ENCODE measurements around the gene MORC2.

The MORC2 gene

GRCh38 chr22:30890686-30891442 lies 77.7 kb downstream of the MORC2 start:
- no peaks in the 10 kb centered on the region for H3K27me3 ChIP-seq (ENCODE audit: control insufficient read depth, insufficient read depth, low read length)
- H3K9ac ChIP-seq (ENCODE audit: low read length): no peak overlapping the region
- H3K36me3 ChIP-seq (ENCODE audit: control insufficient read depth, insufficient read depth, low read length): no peaks in the 10 kb centered on the region
- no peak overlapping the region for H3K4me3 ChIP-seq (ENCODE audit: low read length)
- no peaks in the 10 kb centered on the region for H3K4me1 ChIP-seq (ENCODE audit: control insufficient read depth, insufficient read depth, low read length)
- no peak overlapping the region for H3K27ac ChIP-seq (ENCODE audit: low read depth, low read length)

GRCh38 chr22:30889996-30890480 lies 78.5 kb downstream of the MORC2 start:
- Histone ChIP-seq H3K4me1 (ENCODE audit: control insufficient read depth, insufficient read depth, low read length) (no peaks in the 10 kb centered on the region), H3K27ac (ENCODE audit: low read depth, low read length) (no peak overlapping the region), H3K27me3 (ENCODE audit: control insufficient read depth, insufficient read depth, low read length) (no peaks in the 10 kb centered on the region), H3K4me3 (ENCODE audit: low read length) (no peak overlapping the region), H3K9ac (ENCODE audit: low read length) (no peak overlapping the region), H3K36me3 (ENCODE audit: control insufficient read depth, insufficient read depth, low read length) (no peaks in the 10 kb centered on the region)

GRCh38 chr22:30889268-30889995 lies 79.1 kb downstream of the MORC2 start:
- Histone ChIP-seq H3K27ac (ENCODE audit: low read depth, low read length) (no peak overlapping the region), H3K4me1 (ENCODE audit: control insufficient read depth, insufficient read depth, low read length) (no peaks in the 10 kb centered on the region), H3K27me3 (ENCODE audit: control insufficient read depth, insufficient read depth, low read length) (no peaks in the 10 kb centered on the region), H3K9ac (ENCODE audit: low read length) (no peak overlapping the region), H3K4me3 (ENCODE audit: low read length) (no peak overlapping the region), H3K36me3 (ENCODE audit: control insufficient read depth, insufficient read depth, low read length) (no peaks in the 10 kb centered on the region)

- Histone ChIP-seq H3K36me3 (ENCODE audit: control insufficient read depth, insufficient read depth, low read length) (no peaks in the 10 kb centered on the region), H3K4me3 (ENCODE audit: low read length) (no peak overlapping the region), H3K27ac (ENCODE audit: low read depth, low read length) (no peak overlapping the region), H3K9ac (ENCODE audit: low read length) (no peak overlapping the region), H3K27me3 (ENCODE audit: control insufficient read depth, insufficient read depth, low read length) (no peaks in the 10 kb centered on the region), H3K4me1 (ENCODE audit: control insufficient read depth, insufficient read depth, low read length) (no peaks in the 10 kb centered on the region)
Observed at GRCh38 chr22:30887861-30888260, 80.7 kb downstream of the MORC2 start.

GRCh38 chr22:30887453-30887852 lies 81.1 kb downstream of the MORC2 start:
- Histone ChIP-seq H3K27ac (ENCODE audit: low read depth, low read length) (no peak overlapping the region), H3K27me3 (ENCODE audit: control insufficient read depth, insufficient read depth, low read length) (no peaks in the 10 kb centered on the region), H3K9ac (ENCODE audit: low read length) (no peak overlapping the region), H3K4me3 (ENCODE audit: low read length) (no peak overlapping the region), H3K4me1 (ENCODE audit: control insufficient read depth, insufficient read depth, low read length) (no peaks in the 10 kb centered on the region), H3K36me3 (ENCODE audit: control insufficient read depth, insufficient read depth, low read length) (no peaks in the 10 kb centered on the region)

GRCh38 chr22:30885591-30885990 lies 83.0 kb downstream of the MORC2 start:
- Histone ChIP-seq H3K36me3 (ENCODE audit: control insufficient read depth, insufficient read depth, low read length) (no peaks in the 10 kb centered on the region), H3K9ac (ENCODE audit: low read length) (no peak overlapping the region), H3K27me3 (ENCODE audit: control insufficient read depth, insufficient read depth, low read length) (no peaks in the 10 kb centered on the region), H3K4me3 (ENCODE audit: low read length) (no peak overlapping the region), H3K4me1 (ENCODE audit: control insufficient read depth, insufficient read depth, low read length) (no peaks in the 10 kb centered on the region), H3K27ac (ENCODE audit: low read depth, low read length) (no peak overlapping the region)

GRCh38 chr22:30885001-30885366 lies 83.6 kb downstream of the MORC2 start:
- Histone ChIP-seq H3K9ac (ENCODE audit: low read length) (no peak overlapping the region), H3K4me3 (ENCODE audit: low read length) (no peak overlapping the region), H3K36me3 (ENCODE audit: control insufficient read depth, insufficient read depth, low read length) (no peaks in the 10 kb centered on the region), H3K27me3 (ENCODE audit: control insufficient read depth, insufficient read depth, low read length) (no peaks in the 10 kb centered on the region), H3K4me1 (ENCODE audit: control insufficient read depth, insufficient read depth, low read length) (no peaks in the 10 kb centered on the region), H3K27ac (ENCODE audit: low read depth, low read length) (no peak overlapping the region)

- Histone ChIP-seq H3K4me3 (ENCODE audit: low read length) (no peak overlapping the region), H3K27me3 (ENCODE audit: control insufficient read depth, insufficient read depth, low read length) (no peaks in the 10 kb centered on the region), H3K4me1 (ENCODE audit: control insufficient read depth, insufficient read depth, low read length) (no peaks in the 10 kb centered on the region), H3K27ac (ENCODE audit: low read depth, low read length) (no peak overlapping the region), H3K36me3 (ENCODE audit: control insufficient read depth, insufficient read depth, low read length) (no peaks in the 10 kb centered on the region), H3K9ac (ENCODE audit: low read length) (no peak overlapping the region)
Observed at GRCh38 chr22:30884211-30885000, 84.2 kb downstream of the MORC2 start.

GRCh38 chr22:30883586-30884145 lies 84.9 kb downstream of the MORC2 start:
- Histone ChIP-seq H3K4me3 (ENCODE audit: low read length) (no peak overlapping the region), H3K4me1 (ENCODE audit: control insufficient read depth, insufficient read depth, low read length) (no peaks in the 10 kb centered on the region), H3K27ac (ENCODE audit: low read depth, low read length) (no peak overlapping the region), H3K36me3 (ENCODE audit: control insufficient read depth, insufficient read depth, low read length) (no peaks in the 10 kb centered on the region), H3K27me3 (ENCODE audit: control insufficient read depth, insufficient read depth, low read length) (no peaks in the 10 kb centered on the region), H3K9ac (ENCODE audit: low read length) (no peak overlapping the region)

- Histone ChIP-seq H3K4me1 (ENCODE audit: control insufficient read depth, insufficient read depth, low read length) (no peaks in the 10 kb centered on the region), H3K9ac (ENCODE audit: low read length) (no peak overlapping the region), H3K4me3 (ENCODE audit: low read length) (no peak overlapping the region), H3K36me3 (ENCODE audit: control insufficient read depth, insufficient read depth, low read length) (no peaks in the 10 kb centered on the region), H3K27ac (ENCODE audit: low read depth, low read length) (no peak overlapping the region), H3K27me3 (ENCODE audit: control insufficient read depth, insufficient read depth, low read length) (no peaks in the 10 kb centered on the region)
Observed at GRCh38 chr22:30882974-30883533, 85.5 kb downstream of the MORC2 start.

GRCh38 chr22:30882184-30882717 lies 86.3 kb downstream of the MORC2 start:
- Histone ChIP-seq H3K4me3 (ENCODE audit: low read length) (no peak overlapping the region), H3K27ac (ENCODE audit: low read depth, low read length) (no peak overlapping the region), H3K4me1 (ENCODE audit: control insufficient read depth, insufficient read depth, low read length) (no peaks in the 10 kb centered on the region), H3K9ac (ENCODE audit: low read length) (no peak overlapping the region), H3K36me3 (ENCODE audit: control insufficient read depth, insufficient read depth, low read length) (no peaks in the 10 kb centered on the region), H3K27me3 (ENCODE audit: control insufficient read depth, insufficient read depth, low read length) (no peaks in the 10 kb centered on the region)

Measured in rectal smooth muscle tissue (tissue), 1 donor.